Activated naive CD4-positive, alpha-beta T cell treated with anti-CD3 and anti-CD28 coated beads, Interleukin-2, amount 10 ng/mL, durations not matched to agents 7 days and 5 days (primary cell): ENCODE results near the gene REC114.
"Not testable (repeated sequence)": the region's sequence is repeated elsewhere in the genome, so short reads cannot be mapped to it uniquely, and the experiment has no call there.

Source experiments
- CTCF ChIA-PET: fragments of 350-600 bp; sonication (Branson Sonifier 250); formaldehyde crosslinking; loops from one replicate; lab custom pipeline; 2021; ENCODE audit warnings: antibody characterized with exemption; lab: Charles Lee
- DNase-seq: peaks from one replicate; pipeline ENCODE4 v3.0.0-alpha.2; 2020
- H3K27ac Mint-ChIP-seq: one replicate; pipeline ENCODE4 v1.8.0; 2021; ENCODE audit warnings: mild to moderate bottlenecking, moderate library complexity, mixed read lengths
- H3K27me3 Mint-ChIP-seq: one replicate; pipeline ENCODE4 v1.8.0; 2021; ENCODE audit warnings: mild to moderate bottlenecking, mixed read lengths
- H3K36me3 Mint-ChIP-seq: one replicate; pipeline ENCODE4 v1.8.0; 2021; ENCODE audit warnings: mixed read lengths
- H3K4me1 Mint-ChIP-seq: one replicate; pipeline ENCODE4 v1.8.0; 2021; ENCODE audit warnings: mixed read lengths
- H3K4me3 Mint-ChIP-seq: one replicate; pipeline ENCODE4 v1.8.0; 2021; ENCODE audit warnings: mild to moderate bottlenecking, moderate library complexity, mixed read lengths
- H3K9me3 Mint-ChIP-seq: one replicate; pipeline ENCODE4 v1.8.0; 2021; ENCODE audit warnings: mixed read lengths

Gene REC114

GRCh38 chr15:73480050-73480449 is 37.1 kb downstream of the REC114 start:
- Mint-ChIP-seq H3K4me1 (no peaks in the 10 kb centered on the region), H3K4me3 (no peak overlapping the region), H3K27me3 (no peaks in the 10 kb centered on the region), H3K9me3 (no peaks in the 10 kb centered on the region), H3K27ac (no peak overlapping the region), H3K36me3 (no peaks in the 10 kb centered on the region)
- CTCF ChIA-PET = no interaction called here
- no peak for DNase-seq

- no peaks in the 10 kb centered on the region for H3K4me1 Mint-ChIP-seq
- no peaks in the 10 kb centered on the region for H3K27me3 Mint-ChIP-seq
- H3K36me3 Mint-ChIP-seq = no peaks in the 10 kb centered on the region
- no peak overlapping the region for H3K27ac Mint-ChIP-seq
- CTCF ChIA-PET = no interaction called here
- no peaks in the 10 kb centered on the region for H3K9me3 Mint-ChIP-seq
- no peak for DNase-seq
- H3K4me3 Mint-ChIP-seq = no peak overlapping the region
Measured at GRCh38 chr15:73482166-73482565, 39.2 kb downstream of the REC114 start.

GRCh38 chr15:73483053-73483452 is 40.1 kb downstream of the REC114 start:
- DNase-seq = no peak
- H3K27ac Mint-ChIP-seq = no peak overlapping the region
- no peak overlapping the region for H3K4me3 Mint-ChIP-seq
- H3K4me1 Mint-ChIP-seq = no peaks in the 10 kb centered on the region
- no peaks in the 10 kb centered on the region for H3K36me3 Mint-ChIP-seq
- H3K9me3 Mint-ChIP-seq = no peaks in the 10 kb centered on the region
- CTCF ChIA-PET = no interaction called here
- no peaks in the 10 kb centered on the region for H3K27me3 Mint-ChIP-seq

- no peaks in the 10 kb centered on the region for H3K9me3 Mint-ChIP-seq
- H3K27me3 Mint-ChIP-seq = no peaks in the 10 kb centered on the region
- no peaks in the 10 kb centered on the region for H3K4me1 Mint-ChIP-seq
- H3K4me3 Mint-ChIP-seq = no peak overlapping the region
- no peaks in the 10 kb centered on the region for H3K36me3 Mint-ChIP-seq
- no peak for DNase-seq
- H3K27ac Mint-ChIP-seq = no peak overlapping the region
- CTCF ChIA-PET = interaction anchor here (1.2 kb wide), 1 partner anchor 15 kb away, joined by 3 read pairs; no protein-coding TSS in a partner anchor
Measured at GRCh38 chr15:73485372-73485771, 42.4 kb downstream of the REC114 start.

GRCh38 chr15:73485885-73486284 is 42.9 kb downstream of the REC114 start:
- not testable (repeated sequence) for H3K9me3 Mint-ChIP-seq, H3K4me1 Mint-ChIP-seq, DNase-seq, H3K27me3 Mint-ChIP-seq, H3K27ac Mint-ChIP-seq, H3K36me3 Mint-ChIP-seq, H3K4me3 Mint-ChIP-seq
- CTCF ChIA-PET = interaction anchor here (1.2 kb wide), 1 partner anchor 14 kb away, joined by 3 read pairs; no protein-coding TSS in a partner anchor

- H3K27ac Mint-ChIP-seq = no peak overlapping the region
- no peaks in the 10 kb centered on the region for H3K4me1 Mint-ChIP-seq
- CTCF ChIA-PET = no interaction called here
- H3K4me3 Mint-ChIP-seq = no peak overlapping the region
- H3K9me3 Mint-ChIP-seq = no peaks in the 10 kb centered on the region
- no peak for DNase-seq
- H3K36me3 Mint-ChIP-seq = no peaks in the 10 kb centered on the region
- H3K27me3 Mint-ChIP-seq = no peaks in the 10 kb centered on the region
Measured at GRCh38 chr15:73488698-73489097, 45.7 kb downstream of the REC114 start.

GRCh38 chr15:73493922-73494321 is 51.0 kb downstream of the REC114 start:
- Mint-ChIP-seq H3K36me3 (no peaks in the 10 kb centered on the region), H3K9me3 (no peaks in the 10 kb centered on the region), H3K4me3 (no peak overlapping the region), H3K4me1 (no peaks in the 10 kb centered on the region), H3K27ac (no peak overlapping the region), H3K27me3 (no peaks in the 10 kb centered on the region)
- DNase-seq = no peak
- CTCF ChIA-PET = no interaction called here

GRCh38 chr15:73495181-73495580 is 52.2 kb downstream of the REC114 start:
- DNase-seq = no peak
- no peaks in the 10 kb centered on the region for H3K9me3 Mint-ChIP-seq
- H3K4me1 Mint-ChIP-seq = no peaks in the 10 kb centered on the region
- CTCF ChIA-PET = interaction anchor here (1.0 kb wide), 1 partner anchor 31 kb away, joined by 4 read pairs; no protein-coding TSS in a partner anchor
- H3K27me3 Mint-ChIP-seq = no peaks in the 10 kb centered on the region
- H3K27ac Mint-ChIP-seq = no peak overlapping the region
- no peaks in the 10 kb centered on the region for H3K36me3 Mint-ChIP-seq
- H3K4me3 Mint-ChIP-seq = no peak overlapping the region

GRCh38 chr15:73500696-73501095 is 57.7 kb downstream of the REC114 start:
- no peaks in the 10 kb centered on the region for H3K4me1 Mint-ChIP-seq
- no peaks in the 10 kb centered on the region for H3K27me3 Mint-ChIP-seq
- H3K36me3 Mint-ChIP-seq = no peaks in the 10 kb centered on the region
- no peak overlapping the region for H3K4me3 Mint-ChIP-seq
- CTCF ChIA-PET = interaction anchor here (1.0 kb wide), 1 partner anchor 199 kb away, joined by 3 read pairs; no protein-coding TSS in a partner anchor
- H3K27ac Mint-ChIP-seq = no peak overlapping the region
- no peaks in the 10 kb centered on the region for H3K9me3 Mint-ChIP-seq
- no peak for DNase-seq

- CTCF ChIA-PET = no interaction called here
- no peaks in the 10 kb centered on the region for H3K27me3 Mint-ChIP-seq
Measured at GRCh38 chr15:73504885-73505284, 61.9 kb downstream of the REC114 start.

GRCh38 chr15:73515527-73515926 is 72.6 kb downstream of the REC114 start:
- Mint-ChIP-seq H3K27me3 (no peaks in the 10 kb centered on the region), H3K9me3 (no peaks in the 10 kb centered on the region), H3K4me3 (no peak overlapping the region), H3K36me3 (no peaks in the 10 kb centered on the region), H3K4me1 (peaks cover 13% of the 10 kb centered on the region), H3K27ac (no peak overlapping the region)
- CTCF ChIA-PET = no interaction called here
- DNase-seq = no peak

More at GRCh38 chr15:73504885-73505284, 61.9 kb downstream of the REC114 start:
- DNase-seq = no peak
- no peaks in the 10 kb centered on the region for H3K9me3 Mint-ChIP-seq
- H3K4me3 Mint-ChIP-seq = no peak overlapping the region
- H3K4me1 Mint-ChIP-seq = no peaks in the 10 kb centered on the region
- no peaks in the 10 kb centered on the region for H3K36me3 Mint-ChIP-seq
- H3K27ac Mint-ChIP-seq = no peak overlapping the region

- Mint-ChIP-seq H3K27me3 (no peaks in the 10 kb centered on the region), H3K9me3 (no peaks in the 10 kb centered on the region), H3K27ac (no peak overlapping the region), H3K36me3 (no peaks in the 10 kb centered on the region), H3K4me1 (peaks cover 13% of the 10 kb centered on the region), H3K4me3 (no peak overlapping the region)
- no peak for DNase-seq
- CTCF ChIA-PET = interaction anchor here (1.0 kb wide), 1 partner anchor 119 kb away, joined by 3 read pairs; no protein-coding TSS in a partner anchor
Measured at GRCh38 chr15:73517566-73517965, 74.6 kb downstream of the REC114 start.

GRCh38 chr15:73518180-73518862 is 75.4 kb downstream of the REC114 start:
- Mint-ChIP-seq H3K4me1 (peaks cover 13% of the 10 kb centered on the region), H3K9me3 (no peaks in the 10 kb centered on the region), H3K36me3 (no peaks in the 10 kb centered on the region), H3K27me3 (no peaks in the 10 kb centered on the region), H3K27ac (no peak overlapping the region), H3K4me3 (no peak overlapping the region)
- CTCF ChIA-PET = interaction anchor here (1.0 kb wide), 1 partner anchor 118 kb away, joined by 3 read pairs; no protein-coding TSS in a partner anchor
- DNase-seq = no peak

GRCh38 chr15:73518876-73519733 is 76.1 kb downstream of the REC114 start:
- Mint-ChIP-seq H3K27ac (no peak overlapping the region), H3K9me3 (no peaks in the 10 kb centered on the region), H3K4me1 (peaks cover 13% of the 10 kb centered on the region), H3K4me3 (no peak overlapping the region), H3K27me3 (no peaks in the 10 kb centered on the region), H3K36me3 (no peaks in the 10 kb centered on the region)
- CTCF ChIA-PET = interaction anchor here (1.0 kb wide), 1 partner anchor 117 kb away, joined by 3 read pairs; no protein-coding TSS in a partner anchor
- DNase-seq = no peak
